ENCODE measurements around the gene FARSB.

The FARSB gene

GRCh38 chr2:222575618-222576017, 80.3 kb downstream of the FARSB start:
- no peak for DNase-seq
- in situ Hi-C loops (cut with HindIII; ENCODE audit: low pct_ligation_motif_present, low pct_unique_long_range_greater_than_20kb, low sequenced_read_pairs): no loop called here

- no peak for DNase-seq
- in situ Hi-C loops (cut with HindIII; ENCODE audit: low pct_ligation_motif_present, low pct_unique_long_range_greater_than_20kb, low sequenced_read_pairs): loop anchor here (25.0 kb wide), 1 partner anchor 260 kb away; a partner anchor contains a TSS
These were observed 83.1 kb downstream of the FARSB start for GRCh38 chr2:222572751-222573174.

- DNase-seq: no peak
- in situ Hi-C loops (cut with HindIII; ENCODE audit: low pct_ligation_motif_present, low pct_unique_long_range_greater_than_20kb, low sequenced_read_pairs): loop anchor here (25.0 kb wide), 1 partner anchor 260 kb away; a partner anchor contains a TSS
These were observed 83.6 kb downstream of the FARSB start for GRCh38 chr2:222572264-222572721.

- in situ Hi-C loops (cut with HindIII; ENCODE audit: low pct_ligation_motif_present, low pct_unique_long_range_greater_than_20kb, low sequenced_read_pairs): loop anchor here (25.0 kb wide), 1 partner anchor 258 kb away; a partner anchor contains a TSS
- no peak for DNase-seq
These were observed 86.1 kb downstream of the FARSB start for GRCh38 chr2:222569826-222570225.

- DNase-seq: no peak
- in situ Hi-C loops (cut with HindIII; ENCODE audit: low pct_ligation_motif_present, low pct_unique_long_range_greater_than_20kb, low sequenced_read_pairs): loop anchor here (25.0 kb wide), 1 partner anchor 257 kb away; a partner anchor contains a TSS
These were observed 87.0 kb downstream of the FARSB start for GRCh38 chr2:222568865-222569264.

GRCh38 chr2:222566229-222566628, 89.7 kb downstream of the FARSB start:
- in situ Hi-C loops (cut with HindIII; ENCODE audit: low pct_ligation_motif_present, low pct_unique_long_range_greater_than_20kb, low sequenced_read_pairs): loop anchor here (25.0 kb wide), 1 partner anchor 254 kb away; a partner anchor contains a TSS
- no peak for DNase-seq

GRCh38 chr2:222563936-222564335, 92.0 kb downstream of the FARSB start:
- DNase-seq: no peak
- in situ Hi-C loops (cut with HindIII; ENCODE audit: low pct_ligation_motif_present, low pct_unique_long_range_greater_than_20kb, low sequenced_read_pairs): loop anchor here (25.0 kb wide), 1 partner anchor 252 kb away; a partner anchor contains a TSS

- in situ Hi-C loops (cut with HindIII; ENCODE audit: low pct_ligation_motif_present, low pct_unique_long_range_greater_than_20kb, low sequenced_read_pairs): loop anchor here (25.0 kb wide), 1 partner anchor 251 kb away; a partner anchor contains a TSS
- no peak for DNase-seq
These were observed 92.7 kb downstream of the FARSB start for GRCh38 chr2:222563106-222563718.

- peak; percentile 74 for DNase-seq
- in situ Hi-C loops (cut with HindIII; ENCODE audit: low pct_ligation_motif_present, low pct_unique_long_range_greater_than_20kb, low sequenced_read_pairs): loop anchor here (25.0 kb wide), 1 partner anchor 250 kb away; a partner anchor contains a TSS
These were observed 93.9 kb downstream of the FARSB start for GRCh38 chr2:222561817-222562645.

GRCh38 chr2:222561151-222561550, 94.7 kb downstream of the FARSB start:
- DNase-seq: no peak
- in situ Hi-C loops (cut with HindIII; ENCODE audit: low pct_ligation_motif_present, low pct_unique_long_range_greater_than_20kb, low sequenced_read_pairs): loop anchor here (25.0 kb wide), 1 partner anchor 249 kb away; a partner anchor contains a TSS

- no peak for DNase-seq
- in situ Hi-C loops (cut with HindIII; ENCODE audit: low pct_ligation_motif_present, low pct_unique_long_range_greater_than_20kb, low sequenced_read_pairs): loop anchor here (25.0 kb wide), 1 partner anchor 242 kb away; a partner anchor contains a TSS
These were observed 101.4 kb downstream of the FARSB start for GRCh38 chr2:222554517-222554916.

- DNase-seq: no peak
- in situ Hi-C loops (cut with HindIII; ENCODE audit: low pct_ligation_motif_present, low pct_unique_long_range_greater_than_20kb, low sequenced_read_pairs): no loop called here
These were observed 106.9 kb downstream of the FARSB start for GRCh38 chr2:222548992-222549391.

GRCh38 chr2:222547083-222547482, 108.8 kb downstream of the FARSB start:
- DNase-seq: no peak
- in situ Hi-C loops (cut with HindIII; ENCODE audit: low pct_ligation_motif_present, low pct_unique_long_range_greater_than_20kb, low sequenced_read_pairs): no loop called here

GRCh38 chr2:222545823-222546795, 109.8 kb downstream of the FARSB start:
- DNase-seq: no peak
- in situ Hi-C loops (cut with HindIII; ENCODE audit: low pct_ligation_motif_present, low pct_unique_long_range_greater_than_20kb, low sequenced_read_pairs): no loop called here

GRCh38 chr2:222544661-222545060, 111.2 kb downstream of the FARSB start:
- DNase-seq: no peak

GRCh38 chr2:222538535-222538934, 117.4 kb downstream of the FARSB start:
- DNase-seq: no peak
- in situ Hi-C loops (cut with HindIII; ENCODE audit: low pct_ligation_motif_present, low pct_unique_long_range_greater_than_20kb, low sequenced_read_pairs): no loop called here

More at GRCh38 chr2:222544661-222545060, 111.2 kb downstream of the FARSB start:
- in situ Hi-C loops (cut with HindIII; ENCODE audit: low pct_ligation_motif_present, low pct_unique_long_range_greater_than_20kb, low sequenced_read_pairs): no loop called here

GRCh38 chr2:222535477-222535876, 120.4 kb downstream of the FARSB start:
- in situ Hi-C loops (cut with HindIII; ENCODE audit: low pct_ligation_motif_present, low pct_unique_long_range_greater_than_20kb, low sequenced_read_pairs): no loop called here
- DNase-seq: no peak

GRCh38 chr2:222532315-222532714, 123.6 kb downstream of the FARSB start:
- in situ Hi-C loops (cut with HindIII; ENCODE audit: low pct_ligation_motif_present, low pct_unique_long_range_greater_than_20kb, low sequenced_read_pairs): no loop called here
- DNase-seq: no peak

All from ACHN (cell line).